HG03469 (cell line): ENCODE results near the gene SERPINE1.
"Not testable (repeated sequence)": the region's sequence is repeated elsewhere in the genome, so short reads cannot be mapped to it uniquely, and the experiment has no call there.

ENCODE experiments used
- ATAC-seq: cut with Tn5 transposase; IDR thresholded peaks from one replicate; pipeline ENCODE4 v1.9.1; 2021; ENCODE audit warnings: mild to moderate bottlenecking, moderate library complexity, moderate number of reproducible peaks; ENCODE audit not compliant: unreplicated experiment

SERPINE1 gene

GRCh38 chr7:101121991-101122932 is 4.6 kb upstream of the SERPINE1 start:
- no peak for ATAC-seq

- ATAC-seq, result no peak
These were observed 3.8 kb upstream of the SERPINE1 start for GRCh38 chr7:101122933-101123702.

GRCh38 chr7:101123703-101124068 is 3.2 kb upstream of the SERPINE1 start:
- ATAC-seq, result no peak

- ATAC-seq, result no peak
These were observed 2.4 kb upstream of the SERPINE1 start for GRCh38 chr7:101124376-101125056.

GRCh38 chr7:101125989-101126650 is 784 bp upstream of the SERPINE1 start:
- ATAC-seq, result peak; percentile 45

DNA sequence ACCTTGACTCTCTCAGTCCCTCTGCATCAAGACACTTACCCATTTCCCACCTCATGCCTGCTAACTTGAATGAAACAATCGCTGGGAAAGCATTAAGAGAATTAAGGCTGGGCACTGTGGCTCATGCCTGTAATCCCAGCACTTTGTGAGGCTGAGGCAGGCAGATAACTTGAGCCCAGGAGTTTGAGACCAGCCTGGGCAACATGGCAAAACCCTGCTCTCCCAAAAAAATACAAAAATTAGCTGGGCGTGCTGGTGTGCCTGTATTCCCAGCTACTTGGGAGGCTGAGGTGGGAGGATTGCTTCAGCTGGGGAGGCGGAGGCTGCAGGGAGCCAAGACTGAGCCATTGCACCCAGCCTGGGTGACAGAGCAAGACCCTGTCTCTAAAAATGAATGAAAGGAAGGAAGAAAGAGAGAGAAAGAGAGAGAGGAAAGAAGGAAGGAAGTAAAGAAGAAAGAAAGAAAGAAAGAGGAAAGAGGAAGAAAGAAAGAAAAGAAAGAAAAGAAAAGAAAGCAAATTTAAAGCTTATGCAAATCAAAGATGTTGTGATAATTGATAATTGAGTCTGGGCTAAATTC is 646 bp downstream of the SERPINE1 start:
- no peak for ATAC-seq

GRCh38 chr7:101128040-101128834 is 1.3 kb downstream of the SERPINE1 start:
- no peak for ATAC-seq

GRCh38 chr7:101129603-101130117 is 2.8 kb downstream of the SERPINE1 start:
- ATAC-seq, result no peak

DNA sequence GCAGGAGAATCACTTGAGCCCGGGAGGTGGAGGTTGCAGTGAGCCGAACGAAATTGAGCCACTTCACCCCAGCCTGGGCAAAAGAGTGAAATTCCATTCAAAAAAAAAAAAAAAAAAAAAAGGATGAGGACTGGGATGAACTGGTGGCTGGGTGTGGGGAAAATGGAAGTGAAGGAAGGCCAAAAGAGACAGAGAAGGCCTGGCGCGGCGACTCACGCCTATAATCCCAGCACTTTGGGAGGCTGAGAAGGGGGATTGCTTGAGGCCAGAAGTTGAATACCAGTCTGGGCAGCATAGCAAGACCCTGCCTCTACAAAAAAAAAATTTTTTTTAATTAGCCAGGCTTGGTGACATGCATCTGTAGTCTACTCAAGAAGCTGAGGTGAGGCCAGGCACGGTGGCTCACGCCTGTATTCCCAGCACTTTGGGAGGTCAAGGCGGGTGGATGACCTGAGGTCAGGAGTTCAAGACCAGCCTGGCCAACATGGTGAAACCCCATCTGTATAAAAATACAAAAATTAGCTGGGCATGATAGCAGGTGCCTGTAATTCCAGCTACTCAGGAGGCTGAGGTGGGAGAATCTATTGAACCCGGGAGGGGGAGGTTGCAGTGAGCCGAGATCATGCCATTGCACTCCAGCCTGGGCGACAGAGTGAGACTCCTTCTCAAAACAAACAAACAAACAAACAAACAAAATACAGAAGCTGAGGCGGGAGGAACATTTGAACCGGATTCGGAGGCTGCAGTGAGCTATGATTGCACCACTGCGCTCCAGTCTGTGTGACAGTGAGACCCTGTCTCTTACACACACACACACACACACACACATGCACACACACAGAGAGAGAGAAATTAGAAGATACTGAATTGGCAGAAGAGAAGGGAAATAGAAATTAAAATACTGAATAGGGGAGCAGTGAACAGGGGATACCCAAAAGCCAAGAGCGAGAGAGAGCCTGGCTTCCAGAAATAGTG is 6.0 kb downstream of the SERPINE1 start:
- ATAC-seq, result not testable (repeated sequence)

DNA sequence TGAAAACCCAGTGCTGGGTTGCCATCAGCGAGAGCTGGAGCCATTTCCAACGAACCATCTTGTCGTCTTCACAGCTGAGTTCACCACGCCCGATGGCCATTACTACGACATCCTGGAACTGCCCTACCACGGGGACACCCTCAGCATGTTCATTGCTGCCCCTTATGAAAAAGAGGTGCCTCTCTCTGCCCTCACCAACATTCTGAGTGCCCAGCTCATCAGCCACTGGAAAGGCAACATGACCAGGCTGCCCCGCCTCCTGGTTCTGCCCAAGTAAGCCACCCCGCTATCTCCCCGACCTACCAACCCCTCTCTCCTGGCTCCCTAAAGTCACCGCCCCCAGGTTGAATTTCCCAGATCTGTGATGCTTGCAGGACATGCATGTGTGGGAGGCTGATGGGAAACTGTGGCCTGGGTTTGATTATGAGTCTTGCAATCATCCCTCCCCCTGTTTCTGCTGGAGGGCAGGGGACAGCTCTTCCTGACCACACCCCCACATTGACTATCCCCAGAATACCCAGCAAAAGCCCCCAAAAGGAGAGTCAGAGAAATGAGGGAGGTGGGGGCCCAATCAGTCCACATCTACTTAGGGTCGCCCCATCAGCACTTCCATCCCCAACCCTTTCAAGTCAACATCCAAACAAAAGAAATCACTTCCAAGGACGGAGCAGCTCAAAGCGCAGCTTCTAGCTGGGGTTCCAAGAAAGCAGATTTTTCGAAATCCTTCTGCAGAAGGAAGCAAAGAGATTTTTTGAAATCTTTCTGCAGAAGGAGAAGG is 6.9 kb downstream of the SERPINE1 start:
- ATAC-seq, result no peak

DNA sequence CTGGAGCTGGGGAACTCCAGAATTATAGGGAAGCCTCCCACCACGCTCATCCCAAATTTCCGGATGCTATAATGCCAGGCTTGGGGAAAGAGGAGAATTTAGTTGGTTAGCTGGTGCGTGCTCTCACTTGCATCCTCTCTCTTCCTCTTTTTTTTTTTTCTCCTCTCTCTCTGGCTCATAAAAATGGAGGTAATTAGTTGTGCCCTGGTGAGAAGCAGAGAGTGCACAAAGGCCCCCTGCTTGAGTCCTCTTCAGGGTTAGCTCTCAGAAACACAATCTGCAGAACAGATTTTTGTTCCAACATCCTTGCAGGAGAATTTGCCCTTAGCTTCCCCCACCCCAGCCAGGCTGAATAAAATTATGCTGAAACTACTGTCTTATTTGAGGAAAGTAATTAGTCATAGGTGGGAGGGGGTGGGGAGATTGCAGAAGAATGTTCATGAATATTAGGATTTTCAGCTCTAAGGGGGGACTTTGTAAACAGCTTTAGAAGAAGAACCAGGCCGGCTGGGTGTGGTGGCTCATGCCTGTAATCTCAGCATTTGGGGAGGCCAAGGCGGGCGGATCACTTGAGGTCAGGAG is 7.6 kb downstream of the SERPINE1 start:
- ATAC-seq, result no peak

GRCh38 chr7:101137651-101138212 is 10.8 kb downstream of the SERPINE1 start:
- ATAC-seq, result no peak

DNA sequence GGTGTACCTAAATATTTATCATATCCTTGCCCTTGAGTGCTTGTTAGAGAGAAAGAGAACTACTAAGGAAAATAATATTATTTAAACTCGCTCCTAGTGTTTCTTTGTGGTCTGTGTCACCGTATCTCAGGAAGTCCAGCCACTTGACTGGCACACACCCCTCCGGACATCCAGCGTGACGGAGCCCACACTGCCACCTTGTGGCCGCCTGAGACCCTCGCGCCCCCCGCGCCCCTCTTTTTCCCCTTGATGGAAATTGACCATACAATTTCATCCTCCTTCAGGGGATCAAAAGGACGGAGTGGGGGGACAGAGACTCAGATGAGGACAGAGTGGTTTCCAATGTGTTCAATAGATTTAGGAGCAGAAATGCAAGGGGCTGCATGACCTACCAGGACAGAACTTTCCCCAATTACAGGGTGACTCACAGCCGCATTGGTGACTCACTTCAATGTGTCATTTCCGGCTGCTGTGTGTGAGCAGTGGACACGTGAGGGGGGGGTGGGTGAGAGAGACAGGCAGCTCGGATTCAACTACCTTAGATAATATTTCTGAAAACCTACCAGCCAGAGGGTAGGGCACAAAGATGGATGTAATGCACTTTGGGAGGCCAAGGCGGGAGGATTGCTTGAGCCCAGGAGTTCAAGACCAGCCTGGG is 11.4 kb downstream of the SERPINE1 start:
- ATAC-seq, result no peak

- ATAC-seq, result no peak
These were observed 13.4 kb downstream of the SERPINE1 start for GRCh38 chr7:101140339-101140699.

DNA sequence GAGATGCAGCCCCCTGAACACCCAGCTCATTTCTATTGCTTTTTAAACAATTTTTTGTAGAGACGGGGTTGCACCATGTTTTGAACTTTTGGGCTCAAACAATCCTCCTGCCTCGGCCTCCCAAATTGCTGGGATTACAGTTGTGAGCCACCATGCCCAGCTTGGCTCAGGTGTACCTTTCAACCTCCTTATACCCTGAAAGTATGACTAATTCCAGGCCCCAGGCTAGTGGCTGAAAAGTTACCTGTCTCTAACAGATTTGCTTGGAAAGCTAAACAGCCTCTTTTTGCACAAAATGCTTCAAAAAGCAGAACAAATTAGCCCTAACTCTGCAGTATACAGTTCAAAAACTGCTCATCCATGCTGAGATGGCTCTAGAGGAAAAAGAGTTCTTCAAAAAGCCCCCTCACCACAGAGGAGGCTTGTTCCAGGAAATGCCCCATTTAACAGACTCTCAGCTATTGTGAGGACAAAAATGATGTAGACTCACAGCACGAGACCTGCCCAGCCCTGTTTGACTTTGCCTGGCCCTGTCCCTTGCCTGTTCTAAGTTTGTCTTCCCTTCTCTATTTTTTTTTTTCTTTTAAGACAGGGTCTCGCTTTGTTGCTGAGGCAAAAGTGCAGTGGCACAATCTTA is 14.0 kb downstream of the SERPINE1 start:
- ATAC-seq, result no peak
